ENCODE measurements around the gene PRMT1. TPM values are rescaled to one million over a fixed set of nuclear protein-coding genes. Genes with fewer than 3 reads are reported as not detected.
A peak's percentile ranks its signal among the peaks of the same experiment; 100 is the strongest.

PRMT1 gene
- total and polyA plus RNA-seq, 2 of the 13 experiments (the other 11 are each of a cell fraction or from before 2014, with no cell fraction given) = 324 to 374 TPM

DNA sequence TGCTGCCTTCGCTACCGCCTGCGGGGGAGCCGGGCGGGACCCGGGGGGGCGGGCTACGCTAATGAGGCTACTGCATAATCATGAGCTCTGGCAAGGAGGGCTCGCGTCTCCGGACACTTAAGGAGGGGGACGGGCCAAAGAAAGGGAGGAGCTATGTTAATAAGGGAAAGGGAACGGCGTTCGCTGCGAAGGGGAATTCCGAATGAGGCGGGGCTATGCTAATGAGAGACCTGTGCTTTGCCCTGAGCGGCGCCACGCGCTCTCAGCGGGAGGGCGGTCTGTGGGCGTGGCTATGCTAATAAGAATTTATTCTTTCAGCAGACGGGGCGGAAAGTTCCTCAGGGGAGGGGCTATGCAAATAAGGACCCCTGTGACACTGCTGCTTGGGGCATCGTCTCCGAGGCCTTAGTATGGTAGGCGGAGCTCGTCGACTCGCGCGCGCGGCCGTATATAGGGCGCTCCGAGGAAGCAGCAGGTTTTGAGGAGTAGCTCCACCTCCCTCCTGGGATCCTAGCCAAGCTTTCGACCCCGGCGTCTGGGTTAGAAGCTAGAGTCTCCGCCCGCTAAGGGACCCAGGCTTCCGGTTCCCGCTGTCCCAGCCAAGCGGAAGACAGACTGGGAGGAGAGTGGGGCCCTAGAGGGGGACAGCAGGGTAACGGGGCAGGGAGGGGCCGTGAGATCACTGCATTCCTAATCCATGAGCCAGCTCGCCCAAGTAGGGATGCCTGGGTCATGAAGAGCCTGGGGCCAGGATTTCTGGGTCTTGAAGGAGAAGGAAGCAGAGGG is 36.8 kb upstream of the PRMT1 start, which contains the start of gene RRAS (continued):
- TF ChIP-seq UBTF (CRISPR knock-in tag; IDR thresholded peaks at IDR 0.05) = peak; percentile 61
- no peak for TF ChIP-seq KLF12 (CRISPR knock-in tag; IDR thresholded peaks at IDR 0.05; ENCODE audit: borderline replicate concordance)
- TF ChIP-seq SMC3 (IDR thresholded peaks at IDR 0.05; ENCODE audit: low read length) = no peak
- TF ChIP-seq, protein P1, sequence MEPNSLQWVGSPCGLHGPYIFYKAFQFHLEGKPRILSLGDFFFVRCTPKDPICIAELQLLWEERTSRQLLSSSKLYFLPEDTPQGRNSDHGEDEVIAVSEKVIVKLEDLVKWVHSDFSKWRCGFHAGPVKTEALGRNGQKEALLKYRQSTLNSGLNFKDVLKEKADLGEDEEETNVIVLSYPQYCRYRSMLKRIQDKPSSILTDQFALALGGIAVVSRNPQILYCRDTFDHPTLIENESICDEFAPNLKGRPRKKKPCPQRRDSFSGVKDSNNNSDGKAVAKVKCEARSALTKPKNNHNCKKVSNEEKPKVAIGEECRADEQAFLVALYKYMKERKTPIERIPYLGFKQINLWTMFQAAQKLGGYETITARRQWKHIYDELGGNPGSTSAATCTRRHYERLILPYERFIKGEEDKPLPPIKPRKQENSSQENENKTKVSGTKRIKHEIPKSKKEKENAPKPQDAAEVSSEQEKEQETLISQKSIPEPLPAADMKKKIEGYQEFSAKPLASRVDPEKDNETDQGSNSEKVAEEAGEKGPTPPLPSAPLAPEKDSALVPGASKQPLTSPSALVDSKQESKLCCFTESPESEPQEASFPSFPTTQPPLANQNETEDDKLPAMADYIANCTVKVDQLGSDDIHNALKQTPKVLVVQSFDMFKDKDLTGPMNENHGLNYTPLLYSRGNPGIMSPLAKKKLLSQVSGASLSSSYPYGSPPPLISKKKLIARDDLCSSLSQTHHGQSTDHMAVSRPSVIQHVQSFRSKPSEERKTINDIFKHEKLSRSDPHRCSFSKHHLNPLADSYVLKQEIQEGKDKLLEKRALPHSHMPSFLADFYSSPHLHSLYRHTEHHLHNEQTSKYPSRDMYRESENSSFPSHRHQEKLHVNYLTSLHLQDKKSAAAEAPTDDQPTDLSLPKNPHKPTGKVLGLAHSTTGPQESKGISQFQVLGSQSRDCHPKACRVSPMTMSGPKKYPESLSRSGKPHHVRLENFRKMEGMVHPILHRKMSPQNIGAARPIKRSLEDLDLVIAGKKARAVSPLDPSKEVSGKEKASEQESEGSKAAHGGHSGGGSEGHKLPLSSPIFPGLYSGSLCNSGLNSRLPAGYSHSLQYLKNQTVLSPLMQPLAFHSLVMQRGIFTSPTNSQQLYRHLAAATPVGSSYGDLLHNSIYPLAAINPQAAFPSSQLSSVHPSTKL (CRISPR knock-in tag; IDR thresholded peaks at IDR 0.05) = peak; percentile 64; the same call in 1 of the 2 replicates
- no peak for TF ChIP-seq ZNF207 (IDR thresholded peaks at IDR 0.05; ENCODE audit: borderline replicate concordance)
- peak; percentile 60; the same call in 1 of the 2 replicates for TF ChIP-seq ZNF331 (CRISPR knock-in tag; IDR thresholded peaks at IDR 0.05)
- TF ChIP-seq MBNL3 (CRISPR knock-in tag; conservative IDR thresholded peaks at IDR 0.05) = no peak
- TF ChIP-seq NFYB (CRISPR knock-in tag; IDR thresholded peaks at IDR 0.05) = peak; percentile 67
- peak; percentile 82; the same call in 1 of the 2 replicates for TF ChIP-seq HOXA3 (CRISPR knock-in tag; IDR thresholded peaks at IDR 0.05)
- TF ChIP-seq ZNF501 (CRISPR knock-in tag; IDR thresholded peaks at IDR 0.05) = peak; percentile 78; the same call in 1 of the 2 replicates
- TF ChIP-seq, protein P2, sequence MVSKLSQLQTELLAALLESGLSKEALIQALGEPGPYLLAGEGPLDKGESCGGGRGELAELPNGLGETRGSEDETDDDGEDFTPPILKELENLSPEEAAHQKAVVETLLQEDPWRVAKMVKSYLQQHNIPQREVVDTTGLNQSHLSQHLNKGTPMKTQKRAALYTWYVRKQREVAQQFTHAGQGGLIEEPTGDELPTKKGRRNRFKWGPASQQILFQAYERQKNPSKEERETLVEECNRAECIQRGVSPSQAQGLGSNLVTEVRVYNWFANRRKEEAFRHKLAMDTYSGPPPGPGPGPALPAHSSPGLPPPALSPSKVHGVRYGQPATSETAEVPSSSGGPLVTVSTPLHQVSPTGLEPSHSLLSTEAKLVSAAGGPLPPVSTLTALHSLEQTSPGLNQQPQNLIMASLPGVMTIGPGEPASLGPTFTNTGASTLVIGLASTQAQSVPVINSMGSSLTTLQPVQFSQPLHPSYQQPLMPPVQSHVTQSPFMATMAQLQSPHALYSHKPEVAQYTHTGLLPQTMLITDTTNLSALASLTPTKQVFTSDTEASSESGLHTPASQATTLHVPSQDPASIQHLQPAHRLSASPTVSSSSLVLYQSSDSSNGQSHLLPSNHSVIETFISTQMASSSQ (IDR thresholded peaks at IDR 0.05; ENCODE audit: low read depth) = peak; percentile 12; the same call in 1 of the 2 replicates
- TF ChIP-seq, protein P2 (CRISPR knock-in tag; IDR thresholded peaks at IDR 0.05; ENCODE audit: borderline replicate concordance) = peak; percentile 75; the same call in 1 of the 2 replicates
- no peak for TF ChIP-seq KLF6 (CRISPR knock-in tag; IDR thresholded peaks at IDR 0.05)
- no peak for TF ChIP-seq ELK4 (CRISPR knock-in tag; IDR thresholded peaks at IDR 0.05; ENCODE audit: borderline replicate concordance)
- no peak for TF ChIP-seq MYNN (CRISPR knock-in tag; IDR thresholded peaks at IDR 0.05; ENCODE audit: low read depth)
- TF ChIP-seq NFE2L1 (CRISPR knock-in tag; IDR thresholded peaks at IDR 0.05; ENCODE audit: borderline replicate concordance) = no peak
- TF ChIP-seq, protein P3, sequence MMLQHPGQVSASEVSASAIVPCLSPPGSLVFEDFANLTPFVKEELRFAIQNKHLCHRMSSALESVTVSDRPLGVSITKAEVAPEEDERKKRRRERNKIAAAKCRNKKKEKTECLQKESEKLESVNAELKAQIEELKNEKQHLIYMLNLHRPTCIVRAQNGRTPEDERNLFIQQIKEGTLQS (CRISPR knock-in tag; IDR thresholded peaks at IDR 0.05) = peak; percentile 95

All from HepG2 (cell line).